Stimulated activated CD8-positive, alpha-beta memory T cell treated with anti-CD3 and anti-CD28 coated beads, Interleukin-7, amount 100 ng/mL, for 1 hour (primary cell): Measurements from ENCODE around the gene WNK2.
"Not testable (repeated sequence)": the region's sequence is repeated elsewhere in the genome, so short reads cannot be mapped to it uniquely, and the experiment has no call there.

Source experiments
- DNase-seq, 2 donors: peaks; one replicate each; pipeline ENCODE4 v3.0.0-alpha.2; 2020; ENCODE audit warnings: low read depth in 2 of 2

The WNK2 gene

DNA sequence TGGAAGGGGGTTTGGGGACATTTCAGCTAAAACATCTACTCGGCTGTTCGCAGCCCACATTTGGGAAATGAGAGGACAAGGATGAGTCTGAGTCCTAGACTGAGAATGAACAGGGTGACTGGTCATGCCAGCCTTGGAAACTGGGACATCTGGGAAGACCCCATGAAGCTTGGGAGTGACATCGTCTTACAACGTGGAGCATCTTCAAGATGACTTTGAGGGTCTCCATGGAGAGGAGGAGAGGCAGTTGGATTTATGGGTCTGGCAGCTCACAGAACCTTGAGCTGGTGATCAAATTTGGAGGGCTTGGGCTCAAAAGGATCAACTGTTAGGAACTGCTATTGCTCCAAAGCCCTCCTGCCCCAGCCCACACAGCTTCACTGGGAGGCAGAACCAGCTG lies 182.5 kb downstream of the WNK2 start:
- not testable (repeated sequence) for DNase-seq

DNA sequence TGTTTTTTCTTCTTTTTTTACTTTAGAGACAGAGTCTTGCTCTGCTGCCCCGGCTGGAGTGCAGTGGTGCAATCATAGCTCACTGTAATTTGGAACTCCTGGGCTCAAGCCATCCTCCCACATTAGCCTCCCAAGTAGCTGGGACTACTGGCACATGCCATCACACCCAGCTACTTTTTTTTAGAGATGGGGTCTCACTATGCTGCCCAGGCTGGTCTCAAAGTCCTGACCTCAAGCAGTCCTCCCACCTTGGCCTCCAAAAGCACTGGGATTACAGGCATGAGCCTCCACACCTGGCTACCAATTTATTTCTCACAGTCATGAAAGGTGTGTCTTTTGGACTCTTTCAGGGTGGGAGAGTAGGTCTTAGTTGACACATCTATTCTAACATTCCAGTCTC lies 184.5 kb downstream of the WNK2 start:
- DNase-seq: no peak

DNA sequence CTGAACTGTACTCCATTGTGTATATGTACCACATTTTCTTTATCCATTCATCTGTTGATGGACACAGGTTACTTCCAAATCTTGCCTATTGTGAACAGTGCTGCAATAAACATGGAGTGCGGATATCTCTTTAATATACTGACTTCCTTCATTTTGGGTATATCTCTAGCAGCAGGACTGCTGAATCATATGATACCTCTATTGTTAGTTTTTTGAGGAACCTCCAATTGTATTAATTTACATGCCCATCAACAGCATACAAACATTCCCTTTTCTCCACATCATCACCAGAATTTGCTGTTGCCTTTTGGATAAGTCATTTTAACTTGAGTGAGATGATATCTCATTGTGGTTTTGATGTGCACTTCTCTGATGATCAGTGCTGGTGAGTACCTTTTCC lies 185.7 kb downstream of the WNK2 start:
- no peak for DNase-seq
